Activated naive CD8-positive, alpha-beta T cell treated with anti-CD3 and anti-CD28 coated beads, Interleukin-2, amount 50 U/mL, for 16 hours (primary cell): ENCODE measurements around the gene NR1H4.
"Not testable (repeated sequence)": the region's sequence is repeated elsewhere in the genome, so short reads cannot be mapped to it uniquely, and the experiment has no call there.

Source experiments
- DNase-seq: peaks from one replicate; pipeline ENCODE4 v3.0.0-alpha.2; 2020; ENCODE audit warnings: low read depth, low spot score

Gene NR1H4

GRCh38 chr12:100472325-100472724, 1.3 kb upstream of the NR1H4 start:
- DNase-seq = no peak

- DNase-seq = no peak
These were observed 483 bp upstream of the NR1H4 start for GRCh38 chr12:100473050-100473715.

DNA sequence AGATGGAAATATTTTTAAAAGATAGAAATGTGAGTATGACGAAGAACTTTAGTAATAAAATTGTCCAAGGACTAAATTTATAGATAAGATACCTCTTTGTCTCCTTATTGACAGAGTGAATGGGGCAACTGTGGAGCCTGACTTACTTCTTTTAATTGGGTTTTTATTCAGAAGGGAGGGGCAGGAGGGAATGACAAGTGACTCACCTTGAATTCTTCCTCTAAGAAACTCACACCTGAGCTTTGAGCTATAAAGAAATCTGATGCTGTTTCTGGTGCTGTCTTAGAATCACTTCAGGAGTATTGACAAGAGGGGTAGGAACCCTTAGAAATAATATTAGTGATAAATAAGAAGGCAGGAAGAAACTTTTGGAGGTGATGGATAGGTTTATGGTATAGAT, 951 bp downstream of the NR1H4 start:
- no peak for DNase-seq

DNA sequence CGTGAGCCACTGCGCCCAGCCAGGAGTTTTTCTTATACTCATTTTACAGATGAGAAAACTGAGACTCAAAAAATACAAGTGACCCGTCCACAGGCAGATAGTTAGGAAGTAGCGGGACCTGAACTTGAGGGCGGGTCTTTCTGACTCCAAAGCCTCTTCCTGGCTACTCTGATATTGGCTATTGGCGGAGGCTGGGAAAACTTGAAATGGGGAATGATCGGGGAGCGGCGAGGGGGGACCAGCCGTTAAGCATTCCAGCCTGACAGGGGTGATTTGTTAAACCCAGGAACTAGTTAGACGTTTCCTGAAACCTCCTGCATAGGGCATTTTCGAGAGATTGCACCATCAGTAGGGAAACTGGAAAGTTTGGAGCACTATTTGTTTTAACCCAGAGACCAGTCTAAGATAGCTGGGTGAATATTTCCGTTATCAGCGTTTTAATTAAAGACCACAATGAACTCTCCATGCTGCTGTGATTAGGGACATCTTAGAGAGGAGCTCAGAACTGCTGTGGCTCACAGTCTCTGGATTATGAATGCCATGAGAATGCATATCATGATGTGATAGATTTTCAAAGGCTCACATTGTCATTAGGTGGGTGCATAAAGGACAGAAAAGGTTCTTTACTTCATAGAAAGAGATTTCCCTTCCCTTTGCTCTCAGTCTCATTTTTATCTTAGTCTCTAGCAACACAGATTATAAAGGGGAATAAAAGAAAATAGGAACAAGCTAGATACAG, 2.5 kb downstream of the NR1H4 start:
- no peak for DNase-seq

- DNase-seq = no peak
These were observed 7.4 kb downstream of the NR1H4 start for GRCh38 chr12:100481021-100481420.

- DNase-seq = no peak
These were observed 10.7 kb downstream of the NR1H4 start for GRCh38 chr12:100484183-100484886.

DNA sequence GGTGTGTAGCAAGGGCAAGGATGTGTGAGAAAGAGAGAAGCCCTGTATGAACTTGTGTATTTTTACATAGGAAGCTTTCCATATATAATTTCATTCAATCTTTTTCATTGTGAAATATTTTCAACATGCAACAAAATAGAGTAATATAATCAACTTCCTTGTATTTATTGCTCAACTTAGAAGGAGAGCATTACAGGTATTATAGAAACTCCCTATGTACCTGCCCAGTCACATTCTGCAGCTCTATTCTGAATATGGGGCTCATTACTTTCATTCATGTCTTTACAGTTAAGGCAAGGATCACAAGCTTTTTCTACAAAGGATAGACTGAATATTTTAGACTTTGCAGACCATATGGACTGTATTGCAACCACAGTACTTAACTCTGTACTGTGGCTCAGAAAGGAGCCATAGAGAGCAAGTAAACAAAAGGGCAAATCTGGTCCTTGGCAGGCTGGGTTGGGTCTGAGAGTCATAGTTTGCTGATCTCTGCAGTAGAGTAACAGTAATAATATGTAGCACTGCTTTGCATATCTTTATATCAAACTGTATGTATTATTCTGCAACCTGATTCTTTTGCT, 11.3 kb downstream of the NR1H4 start:
- no peak for DNase-seq

DNA sequence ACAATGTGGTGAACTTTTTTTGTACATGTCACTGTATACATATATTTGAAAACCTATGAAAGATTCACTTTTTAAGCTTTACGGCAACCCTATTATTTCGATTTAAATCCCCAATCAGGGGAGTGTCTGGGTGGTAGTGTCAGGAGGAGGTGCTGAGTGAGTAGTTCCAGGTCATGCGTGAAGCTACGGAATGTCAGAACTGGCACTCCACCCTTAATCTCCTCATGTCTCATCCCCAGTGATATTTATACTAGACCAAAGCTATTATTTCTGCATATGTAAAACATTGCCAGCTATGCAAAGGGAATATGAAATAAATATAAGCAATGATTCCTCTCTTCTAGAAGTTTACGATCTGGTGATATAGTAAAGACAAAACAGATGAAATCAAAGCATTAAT, 12.3 kb downstream of the NR1H4 start:
- DNase-seq = no peak

GRCh38 chr12:100489251-100489820, 15.7 kb downstream of the NR1H4 start:
- DNase-seq = no peak

DNA sequence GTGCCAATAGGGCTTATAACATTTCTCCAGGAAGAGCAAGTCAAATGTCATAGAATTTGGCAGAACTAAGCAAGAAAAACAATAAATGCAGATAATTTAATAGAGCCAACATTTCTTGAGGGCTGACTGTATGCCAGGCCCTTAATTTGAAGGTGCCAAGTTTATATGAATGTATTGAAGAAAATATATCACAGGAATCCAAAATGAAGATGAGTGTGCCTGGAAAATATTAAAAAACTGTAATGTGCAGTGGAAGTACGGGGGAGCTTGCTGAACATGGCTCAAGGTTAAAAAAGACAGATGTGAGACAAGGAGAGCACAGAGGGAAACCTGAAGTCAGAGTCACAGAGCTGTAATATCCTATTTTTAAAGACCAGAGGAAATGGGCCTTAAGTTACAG, 16.4 kb downstream of the NR1H4 start:
- DNase-seq = no peak

GRCh38 chr12:100491104-100491503, 17.4 kb downstream of the NR1H4 start:
- DNase-seq = no peak

GRCh38 chr12:100493396-100494012, 19.8 kb downstream of the NR1H4 start:
- DNase-seq = no peak

GRCh38 chr12:100494026-100494425, 20.4 kb downstream of the NR1H4 start:
- no peak for DNase-seq

DNA sequence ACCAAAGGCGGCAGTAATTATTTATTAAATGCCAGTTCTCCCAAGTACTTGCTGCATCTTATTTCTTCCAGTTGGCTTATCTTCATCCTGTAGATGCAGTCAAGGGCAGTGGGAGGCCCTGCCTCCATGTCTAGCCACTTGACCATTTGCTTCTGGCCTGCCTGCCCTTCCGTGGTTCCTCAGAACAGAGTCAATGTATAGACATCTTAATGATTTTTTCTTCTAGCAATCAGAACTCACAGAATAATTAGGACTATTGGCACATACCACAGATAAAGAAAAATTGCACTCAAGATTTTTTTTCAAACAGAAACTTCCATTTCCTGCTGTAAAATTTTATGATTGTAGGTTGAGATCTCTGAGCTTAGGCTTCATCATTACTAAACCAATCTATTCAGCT, 20.9 kb downstream of the NR1H4 start:
- no peak for DNase-seq

GRCh38 chr12:100497105-100497795, 23.6 kb downstream of the NR1H4 start:
- DNase-seq = no peak

- no peak for DNase-seq
These were observed 24.5 kb downstream of the NR1H4 start for GRCh38 chr12:100498141-100498540.

DNA sequence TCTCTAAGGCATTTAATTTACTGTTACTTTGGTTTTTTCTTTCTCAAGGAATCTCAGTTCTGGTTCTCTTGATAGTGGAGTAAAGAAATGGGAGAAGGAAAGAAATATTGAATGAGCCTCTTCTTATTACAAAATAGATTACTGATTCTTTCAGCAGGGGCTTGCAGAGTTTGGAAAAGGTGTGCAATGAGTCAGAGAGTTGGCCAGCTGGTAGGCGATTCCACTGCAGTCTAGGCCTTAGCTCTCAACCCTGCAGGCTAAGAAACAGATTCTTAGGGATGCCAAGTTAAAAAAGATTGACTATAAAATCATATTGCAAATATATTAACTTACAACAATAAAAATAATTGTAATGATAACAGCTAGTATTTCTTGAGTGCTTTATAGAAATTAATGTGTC, 25.8 kb downstream of the NR1H4 start:
- DNase-seq = no peak

DNA sequence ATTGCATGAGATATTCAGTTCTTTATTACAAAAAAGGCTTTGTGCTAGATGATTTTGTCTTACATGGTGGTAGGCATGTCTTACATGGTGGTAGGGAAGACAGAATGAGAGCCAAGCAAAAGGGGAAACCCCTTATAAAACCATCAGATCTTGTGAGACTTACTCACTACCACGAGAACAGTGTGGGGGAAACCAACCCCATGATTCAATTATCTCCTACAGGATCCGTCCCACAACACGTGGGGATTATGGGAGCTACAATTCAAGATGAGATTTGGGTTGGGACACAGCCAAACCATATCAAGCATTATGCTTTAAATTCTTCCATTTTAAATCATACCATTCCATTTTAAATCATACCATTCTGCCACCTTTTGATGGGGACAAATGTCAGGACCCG, 29.1 kb downstream of the NR1H4 start:
- DNase-seq = not testable (repeated sequence)

- no peak for DNase-seq
These were observed 29.6 kb downstream of the NR1H4 start for GRCh38 chr12:100503228-100503628.

GRCh38 chr12:100504804-100505203, 31.1 kb downstream of the NR1H4 start:
- no peak for DNase-seq

DNA sequence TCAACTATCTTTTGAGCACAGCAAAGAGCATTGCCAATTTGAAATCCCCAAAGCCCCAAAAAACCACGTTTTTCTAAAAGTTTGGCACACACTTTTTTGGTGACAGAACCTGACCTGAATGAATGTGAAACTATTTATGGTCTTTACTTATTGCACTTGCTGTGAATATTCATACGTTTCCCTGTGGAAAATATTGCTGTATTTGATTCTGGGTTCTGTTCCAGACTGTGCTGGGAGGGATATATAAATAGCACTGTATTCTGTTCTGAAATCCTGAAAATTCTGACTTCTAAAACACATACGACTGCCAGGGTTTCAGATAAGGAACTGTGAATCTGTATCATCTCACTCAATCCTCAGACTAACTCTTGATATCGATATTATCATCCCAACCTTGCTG, 35.1 kb downstream of the NR1H4 start:
- DNase-seq = no peak
